ENCODE data around the gene ELP5.

The ELP5 gene

GRCh38 chr17:7211491-7212273, 40.3 kb upstream of the ELP5 start:
- peak overlapping the region; percentile 40 for H3K4me3 ChIP-seq (ENCODE audit: insufficient read depth, low read depth, low read length)
- H3K27ac ChIP-seq (ENCODE audit: insufficient read depth, low read depth, low read length, poor library complexity, severe bottlenecking) = peak overlapping the region; percentile 20
- no peaks in the 10 kb centered on the region for H3K27me3 ChIP-seq (ENCODE audit: control insufficient read depth, insufficient read depth, low read length, poor library complexity, severe bottlenecking)
- H3K9me3 ChIP-seq (ENCODE audit: control insufficient read depth, low read length) = no peaks in the 10 kb centered on the region
- H3K4me1 ChIP-seq (ENCODE audit: control insufficient read depth, insufficient read depth, low read length) = peaks cover 71% of the 10 kb centered on the region
- no peaks in the 10 kb centered on the region for H3K36me3 ChIP-seq (ENCODE audit: control insufficient read depth, insufficient read depth, low read length)
- WGBS, 2 experiments = 11 to 14% methylated on average over 34 to 35 of the region's 37 CpGs

- Histone ChIP-seq H3K9me3 (ENCODE audit: control insufficient read depth, low read length) (no peaks in the 10 kb centered on the region), H3K27ac (ENCODE audit: insufficient read depth, low read depth, low read length, poor library complexity, severe bottlenecking) (peak overlapping the region; percentile 95), H3K27me3 (ENCODE audit: control insufficient read depth, insufficient read depth, low read length, poor library complexity, severe bottlenecking) (no peaks in the 10 kb centered on the region), H3K4me1 (ENCODE audit: control insufficient read depth, insufficient read depth, low read length) (peaks cover 64% of the 10 kb centered on the region), H3K4me3 (ENCODE audit: insufficient read depth, low read depth, low read length) (peak overlapping the region; percentile 37), H3K36me3 (ENCODE audit: control insufficient read depth, insufficient read depth, low read length) (no peaks in the 10 kb centered on the region)
- WGBS, 2 experiments = 0 to 1% methylated on average over 15 of the region's 15 CpGs
These were observed 38.1 kb upstream of the ELP5 start for GRCh38 chr17:7213895-7214299.

- WGBS, 2 experiments = 0% methylated on average over 45 of the region's 45 CpGs
- H3K4me1 ChIP-seq (ENCODE audit: control insufficient read depth, insufficient read depth, low read length) = peaks cover 64% of the 10 kb centered on the region
- no peaks in the 10 kb centered on the region for H3K36me3 ChIP-seq (ENCODE audit: control insufficient read depth, insufficient read depth, low read length)
These were observed 37.5 kb upstream of the ELP5 start for GRCh38 chr17:7214300-7215135.

GRCh38 chr17:7215136-7215638, 36.8 kb upstream of the ELP5 start:
- 5 to 8% methylated on average over 9 of the region's 9 CpGs for WGBS, 2 experiments
- Histone ChIP-seq H3K4me3 (ENCODE audit: insufficient read depth, low read depth, low read length) (peak overlapping the region; percentile 44), H3K4me1 (ENCODE audit: control insufficient read depth, insufficient read depth, low read length) (peaks cover 58% of the 10 kb centered on the region), H3K27ac (ENCODE audit: insufficient read depth, low read depth, low read length, poor library complexity, severe bottlenecking) (peak overlapping the region; percentile 92), H3K27me3 (ENCODE audit: control insufficient read depth, insufficient read depth, low read length, poor library complexity, severe bottlenecking) (no peaks in the 10 kb centered on the region), H3K36me3 (ENCODE audit: control insufficient read depth, insufficient read depth, low read length) (no peaks in the 10 kb centered on the region), H3K9me3 (ENCODE audit: control insufficient read depth, low read length) (no peaks in the 10 kb centered on the region)

More at GRCh38 chr17:7214300-7215135, 37.5 kb upstream of the ELP5 start:
- Histone ChIP-seq H3K27ac (ENCODE audit: insufficient read depth, low read depth, low read length, poor library complexity, severe bottlenecking) (peak overlapping the region; percentile 95), H3K9me3 (ENCODE audit: control insufficient read depth, low read length) (no peaks in the 10 kb centered on the region), H3K27me3 (ENCODE audit: control insufficient read depth, insufficient read depth, low read length, poor library complexity, severe bottlenecking) (no peaks in the 10 kb centered on the region), H3K4me3 (ENCODE audit: insufficient read depth, low read depth, low read length) (peak overlapping the region; percentile 44)

GRCh38 chr17:7215652-7216180, 36.3 kb upstream of the ELP5 start:
- Histone ChIP-seq H3K27me3 (ENCODE audit: control insufficient read depth, insufficient read depth, low read length, poor library complexity, severe bottlenecking) (no peaks in the 10 kb centered on the region), H3K4me1 (ENCODE audit: control insufficient read depth, insufficient read depth, low read length) (peaks cover 53% of the 10 kb centered on the region), H3K36me3 (ENCODE audit: control insufficient read depth, insufficient read depth, low read length) (no peaks in the 10 kb centered on the region)

GRCh38 chr17:7216242-7217112, 35.5 kb upstream of the ELP5 start:
- H3K27ac ChIP-seq (ENCODE audit: insufficient read depth, low read depth, low read length, poor library complexity, severe bottlenecking) = no peak overlapping the region
- H3K36me3 ChIP-seq (ENCODE audit: control insufficient read depth, insufficient read depth, low read length) = no peaks in the 10 kb centered on the region
- 13 to 18% methylated on average over 7 of the region's 7 CpGs for WGBS, 2 experiments
- H3K4me3 ChIP-seq (ENCODE audit: insufficient read depth, low read depth, low read length) = peak overlapping the region; percentile 56
- no peaks in the 10 kb centered on the region for H3K27me3 ChIP-seq (ENCODE audit: control insufficient read depth, insufficient read depth, low read length, poor library complexity, severe bottlenecking)
- peaks cover 48% of the 10 kb centered on the region for H3K4me1 ChIP-seq (ENCODE audit: control insufficient read depth, insufficient read depth, low read length)
- no peaks in the 10 kb centered on the region for H3K9me3 ChIP-seq (ENCODE audit: control insufficient read depth, low read length)

More at GRCh38 chr17:7215652-7216180, 36.3 kb upstream of the ELP5 start:
- H3K9me3 ChIP-seq (ENCODE audit: control insufficient read depth, low read length) = no peaks in the 10 kb centered on the region
- H3K4me3 ChIP-seq (ENCODE audit: insufficient read depth, low read depth, low read length) = peak overlapping the region; percentile 56
- WGBS, 2 experiments = 7% methylated on average over 7 to 9 of the region's 10 CpGs
- H3K27ac ChIP-seq (ENCODE audit: insufficient read depth, low read depth, low read length, poor library complexity, severe bottlenecking) = peak overlapping the region; percentile 92

- peaks cover 42% of the 10 kb centered on the region for H3K4me1 ChIP-seq (ENCODE audit: control insufficient read depth, insufficient read depth, low read length)
- peaks cover 3% of the 10 kb centered on the region for H3K36me3 ChIP-seq (ENCODE audit: control insufficient read depth, insufficient read depth, low read length)
- peak overlapping the region; percentile 56 for H3K4me3 ChIP-seq (ENCODE audit: insufficient read depth, low read depth, low read length)
- no peaks in the 10 kb centered on the region for H3K27me3 ChIP-seq (ENCODE audit: control insufficient read depth, insufficient read depth, low read length, poor library complexity, severe bottlenecking)
- WGBS, 2 experiments = 4% methylated on average over 19 to 30 of the region's 32 CpGs
- no peaks in the 10 kb centered on the region for H3K9me3 ChIP-seq (ENCODE audit: control insufficient read depth, low read length)
- H3K27ac ChIP-seq (ENCODE audit: insufficient read depth, low read depth, low read length, poor library complexity, severe bottlenecking) = no peak overlapping the region
These were observed 34.7 kb upstream of the ELP5 start for GRCh38 chr17:7217113-7217987.

GRCh38 chr17:7218166-7218565, 33.8 kb upstream of the ELP5 start:
- peak overlapping the region; percentile 56 for H3K4me3 ChIP-seq (ENCODE audit: insufficient read depth, low read depth, low read length)
- 81 to 84% methylated on average over 6 of the region's 6 CpGs for WGBS, 2 experiments
- H3K36me3 ChIP-seq (ENCODE audit: control insufficient read depth, insufficient read depth, low read length) = peaks cover 11% of the 10 kb centered on the region
- H3K9me3 ChIP-seq (ENCODE audit: control insufficient read depth, low read length) = no peaks in the 10 kb centered on the region
- no peaks in the 10 kb centered on the region for H3K27me3 ChIP-seq (ENCODE audit: control insufficient read depth, insufficient read depth, low read length, poor library complexity, severe bottlenecking)
- peaks cover 41% of the 10 kb centered on the region for H3K4me1 ChIP-seq (ENCODE audit: control insufficient read depth, insufficient read depth, low read length)
- H3K27ac ChIP-seq (ENCODE audit: insufficient read depth, low read depth, low read length, poor library complexity, severe bottlenecking) = peak overlapping the region; percentile 19

- no peaks in the 10 kb centered on the region for H3K9me3 ChIP-seq (ENCODE audit: control insufficient read depth, low read length)
- H3K27ac ChIP-seq (ENCODE audit: insufficient read depth, low read depth, low read length, poor library complexity, severe bottlenecking) = peak overlapping the region; percentile 75
- WGBS, 2 experiments = 66 to 79% methylated on average over 6 of the region's 6 CpGs
- H3K36me3 ChIP-seq (ENCODE audit: control insufficient read depth, insufficient read depth, low read length) = peaks cover 17% of the 10 kb centered on the region
- no peaks in the 10 kb centered on the region for H3K27me3 ChIP-seq (ENCODE audit: control insufficient read depth, insufficient read depth, low read length, poor library complexity, severe bottlenecking)
- H3K4me1 ChIP-seq (ENCODE audit: control insufficient read depth, insufficient read depth, low read length) = peaks cover 36% of the 10 kb centered on the region
- peak overlapping the region; percentile 11 for H3K4me3 ChIP-seq (ENCODE audit: insufficient read depth, low read depth, low read length)
These were observed 33.3 kb upstream of the ELP5 start for GRCh38 chr17:7218758-7219157.
